ENCODE measurements around the gene FEM1A.

GRCh38 chr19:4758082-4758481, 33.5 kb upstream of the FEM1A start:
- no peak for TF ChIP-seq POLR2AphosphoS5 (IDR thresholded peaks at IDR 0.05)
- TF ChIP-seq CTCF (IDR thresholded peaks at IDR 0.05): no peak
- no peak for TF ChIP-seq POLR2A (IDR thresholded peaks at IDR 0.05)
